SU-DHL-6 (cell line): ENCODE measurements around the gene BHLHE23.

Source experiments
- CTCF ChIP-seq: fragments of 200-600 bp; sonication (generic); IDR thresholded peaks from one replicate; pipeline ENCODE4 v1.5.1; 2017; ENCODE audit warnings: antibody characterized with exemption, mild to moderate bottlenecking, low read length, moderate library complexity; ENCODE audit not compliant: insufficient read depth, poor library complexity, severe bottlenecking
- EZH2phosphoT487 ChIP-seq: fragments of 200-600 bp; sonication (generic), shearing (Covaris generic); conservative IDR thresholded peaks from 2 replicates; pipeline ENCODE4 v1.6.1; 2018; ENCODE audit warnings: mild to moderate bottlenecking, antibody characterized with exemption, low read length, moderate library complexity, mixed read lengths

GRCh38 chr20:63053432-63054102, 46.8 kb upstream of the BHLHE23 start:
- TF ChIP-seq CTCF (no peak), EZH2phosphoT487 (no peak)
